GM18951 (cell line): ENCODE data around the gene MLST8.

ENCODE experiments used
- POLR2A ChIP-seq: IDR thresholded peaks from 4 replicates; pipeline ENCODE4 v1.6.1; 2011; ENCODE audit warnings: mild to moderate bottlenecking; ENCODE audit not compliant: insufficient read length, insufficient read depth; ENCODE audit errors: extremely low read depth
- in situ Hi-C: fragments of 300-500 bp; cut with MboI; formaldehyde crosslinking; loops from one replicate; pipeline ENCODE4 v1.12.0; 2022; ENCODE audit warnings: low sequenced_read_pairs, mixed read lengths, inconsistent platforms; ENCODE audit not compliant: unreplicated experiment

The MLST8 gene

DNA sequence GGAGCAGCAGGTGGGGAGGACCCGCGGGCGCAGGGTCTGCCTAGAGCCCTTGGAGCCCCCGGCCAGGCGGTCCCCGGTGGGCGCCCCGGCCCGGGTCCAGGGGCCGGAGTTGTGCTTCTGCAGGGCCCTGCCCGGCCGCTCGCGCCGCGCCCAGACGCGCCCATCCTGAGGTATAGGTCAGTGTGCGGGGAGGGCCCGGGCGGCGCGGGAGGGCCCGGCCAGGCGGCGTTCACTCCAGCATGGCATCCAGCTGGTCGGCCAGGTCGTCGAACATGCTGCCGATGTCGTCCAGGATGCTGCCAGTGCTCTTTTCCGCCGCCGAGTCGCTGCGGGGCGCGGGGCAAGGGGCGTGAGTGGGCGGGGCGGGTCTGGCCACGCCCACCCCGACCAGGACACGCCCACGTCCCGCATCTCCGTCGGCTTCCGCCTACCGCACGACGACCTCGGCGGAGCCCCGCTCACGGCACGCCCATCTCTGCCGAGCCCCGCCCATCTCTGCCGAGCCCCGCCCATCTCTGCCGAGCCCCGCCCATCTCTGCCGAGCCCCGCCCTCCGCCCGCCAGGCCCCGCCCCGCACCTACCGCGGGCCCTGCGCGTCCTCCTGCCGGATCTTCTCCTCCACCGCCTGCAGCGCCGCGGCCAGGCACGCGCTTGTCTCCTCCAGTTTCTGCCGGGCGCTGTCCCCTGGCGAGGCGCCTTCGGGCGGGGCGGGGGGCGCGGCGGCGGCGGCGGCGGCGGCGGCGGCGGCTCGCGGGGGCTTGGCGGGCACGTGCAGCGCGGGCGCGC is 26.7 kb upstream of the MLST8 start:
- no peak for TF ChIP-seq POLR2A
- in situ Hi-C loops: no loop called here

DNA sequence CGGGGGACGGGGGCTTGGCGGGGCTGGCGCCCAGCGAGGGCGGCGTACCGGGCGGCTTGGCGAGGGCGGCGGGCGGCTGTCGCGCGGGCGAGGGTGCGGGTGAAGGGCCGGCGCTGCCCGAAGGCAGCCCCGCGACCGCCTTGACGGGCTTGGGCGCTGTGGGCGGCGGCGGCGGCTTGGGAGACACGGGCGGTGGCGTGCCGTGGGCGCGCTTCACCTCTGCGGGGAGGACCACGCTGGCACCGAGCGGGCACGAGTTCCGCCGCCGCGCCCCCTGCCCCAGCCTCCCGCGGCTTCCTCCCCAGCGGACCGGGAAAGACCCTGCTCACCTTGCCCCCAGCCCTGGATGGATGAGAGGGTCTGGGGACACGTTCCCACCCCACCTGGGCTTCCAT is 26.1 kb upstream of the MLST8 start:
- in situ Hi-C loops: no loop called here
- no peak for TF ChIP-seq POLR2A

DNA sequence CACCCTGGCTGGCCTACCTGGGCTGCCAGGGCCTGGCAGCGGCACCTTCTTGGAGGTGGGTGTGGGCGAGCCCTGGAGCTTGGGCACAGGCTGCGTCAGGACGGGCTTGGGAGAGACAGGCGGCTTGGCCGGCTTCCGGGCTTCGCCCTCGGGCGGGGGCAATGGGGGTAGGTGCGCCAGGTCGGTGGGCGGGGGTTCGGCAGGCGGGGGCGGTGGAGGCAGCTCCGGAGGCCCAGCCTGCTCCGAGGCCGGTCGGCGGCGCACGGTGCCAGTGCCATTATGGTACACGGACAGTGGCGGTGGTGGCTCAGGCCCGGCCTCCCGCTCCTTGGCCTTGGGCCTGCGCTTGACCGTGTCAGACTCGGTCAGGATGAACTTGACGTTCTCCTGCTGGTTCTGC is 25.7 kb upstream of the MLST8 start:
- no peak for TF ChIP-seq POLR2A
- in situ Hi-C loops: no loop called here

DNA sequence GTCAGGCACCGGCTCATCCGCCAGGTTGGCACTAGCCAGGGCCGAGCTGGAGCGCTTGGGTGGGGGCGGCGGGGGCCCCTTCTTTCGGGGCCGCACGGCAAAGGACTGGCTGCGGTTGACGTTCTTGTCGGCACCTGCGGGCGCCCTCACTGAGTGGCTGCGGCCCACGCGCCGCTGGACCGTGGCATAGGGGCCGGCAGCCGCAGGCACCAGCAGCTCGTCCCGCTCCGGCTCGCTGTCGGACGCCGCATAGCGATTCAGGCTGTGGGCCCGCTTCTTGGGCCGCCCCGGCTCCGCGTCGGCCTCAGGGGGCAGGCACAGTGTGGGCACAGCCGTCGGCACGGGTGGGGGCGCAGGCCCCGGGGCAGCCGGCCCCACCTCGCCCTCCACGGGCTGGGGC is 24.8 kb upstream of the MLST8 start:
- no peak for TF ChIP-seq POLR2A
- in situ Hi-C loops: no loop called here

DNA sequence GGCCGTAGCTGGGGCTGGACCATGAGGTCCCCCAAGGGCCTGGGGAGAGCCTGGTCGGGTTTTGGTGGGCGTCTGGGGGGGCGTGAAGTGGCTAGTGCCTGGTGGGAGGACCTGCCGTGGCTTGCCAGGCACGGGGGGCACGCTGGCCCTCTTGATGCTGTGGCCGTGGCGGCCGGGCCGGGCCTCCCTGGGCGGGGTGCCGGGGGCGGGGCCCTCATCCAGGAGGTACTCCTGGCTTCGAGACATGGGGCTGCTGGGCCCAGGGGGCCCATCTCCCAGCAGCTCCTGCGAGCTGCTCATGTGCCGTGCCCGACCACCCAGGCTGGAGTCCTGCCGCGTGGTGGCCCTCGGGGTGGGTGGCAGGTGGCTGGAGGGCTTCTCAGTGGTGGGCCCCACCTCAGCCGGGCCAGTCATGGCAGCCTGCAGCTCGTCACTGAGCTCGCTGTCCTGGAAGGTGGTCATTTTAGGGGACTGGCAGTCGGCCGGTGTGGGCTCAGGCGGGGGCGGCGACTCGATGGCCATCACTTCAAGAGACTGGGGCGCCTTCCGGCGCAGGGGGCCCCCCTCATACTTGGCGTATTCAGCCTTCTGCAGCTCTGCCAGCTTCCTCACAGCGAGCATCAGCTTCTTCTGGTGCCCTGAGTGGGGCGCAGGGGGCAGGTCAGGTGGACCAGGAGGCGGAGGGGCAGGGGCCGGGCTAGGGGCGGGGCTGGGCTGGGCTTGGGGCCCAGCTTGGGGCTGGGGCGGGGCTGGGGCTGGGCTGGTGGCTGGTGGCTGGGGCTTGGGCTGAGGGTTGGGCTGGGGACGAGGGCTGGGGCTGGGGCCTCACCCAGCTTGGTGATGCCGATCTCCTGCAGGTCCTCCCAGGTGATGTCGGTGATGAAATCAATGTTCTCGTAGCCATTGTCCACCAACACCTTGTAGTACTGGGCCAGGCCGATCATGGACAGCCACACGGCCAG is 24.0 kb upstream of the MLST8 start:
- in situ Hi-C loops: no loop called here

DNA sequence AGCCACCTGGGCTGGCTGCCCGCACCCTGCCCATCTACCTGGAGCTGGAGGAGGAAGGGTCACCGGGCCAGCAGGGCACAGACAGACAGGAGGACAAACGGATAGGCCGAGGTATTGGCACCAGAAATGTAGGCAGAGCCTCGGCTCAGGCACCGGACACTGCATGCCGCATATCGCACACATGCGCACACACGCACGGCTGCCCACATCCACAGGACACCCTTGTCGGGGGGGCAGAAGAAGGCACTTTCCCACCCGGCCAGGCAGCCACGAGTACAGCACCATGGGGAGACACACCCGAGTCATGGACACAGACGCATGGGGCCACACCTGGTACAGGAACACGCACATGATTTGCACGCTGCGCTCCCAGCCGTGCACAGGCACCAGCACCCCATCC is 23.3 kb upstream of the MLST8 start:
- in situ Hi-C loops: no loop called here
- no peak for TF ChIP-seq POLR2A

More for the DNA sequence above, 24.0 kb upstream of the MLST8 start:
- no peak for TF ChIP-seq POLR2A

DNA sequence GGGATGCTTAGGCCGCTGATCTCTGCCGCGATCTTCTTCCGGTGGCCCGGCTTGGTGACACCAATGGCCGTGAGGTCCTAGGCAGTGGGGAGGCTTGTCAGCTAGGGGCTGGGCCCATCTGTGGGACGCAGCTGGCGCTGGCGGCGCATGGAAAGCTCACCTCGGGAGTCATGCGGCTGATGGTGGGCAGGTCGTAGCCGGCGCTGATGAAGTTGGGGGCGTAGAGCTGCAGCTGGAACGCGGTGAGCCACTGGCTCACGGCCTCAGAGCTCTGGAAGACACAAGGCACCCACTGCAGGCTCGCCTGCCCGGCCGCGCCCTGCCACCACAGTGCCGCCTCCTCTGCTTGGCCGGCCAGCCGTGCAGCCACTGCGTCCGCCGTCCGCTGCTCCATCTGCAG is 21.6 kb upstream of the MLST8 start:
- TF ChIP-seq POLR2A: no peak
- in situ Hi-C loops: no loop called here

DNA sequence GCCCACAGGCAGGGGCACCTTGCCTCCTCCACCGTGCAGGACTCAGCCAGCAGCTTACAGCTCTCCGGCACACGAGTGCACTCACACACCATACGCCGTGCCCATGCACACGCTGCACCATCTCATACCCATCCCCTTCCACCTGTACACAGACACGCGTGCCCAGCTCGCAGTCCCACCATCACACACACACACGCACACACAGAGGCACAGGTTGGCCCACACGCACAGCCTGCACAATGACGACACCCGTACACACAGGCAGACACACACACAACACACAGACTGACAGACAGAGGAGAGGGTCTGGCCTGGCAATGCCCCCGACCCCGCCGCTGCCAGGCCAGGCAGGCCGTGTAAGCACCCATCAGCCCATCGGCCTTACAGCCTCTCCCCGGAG is 20.9 kb upstream of the MLST8 start:
- no peak for TF ChIP-seq POLR2A
- in situ Hi-C loops: no loop called here

DNA sequence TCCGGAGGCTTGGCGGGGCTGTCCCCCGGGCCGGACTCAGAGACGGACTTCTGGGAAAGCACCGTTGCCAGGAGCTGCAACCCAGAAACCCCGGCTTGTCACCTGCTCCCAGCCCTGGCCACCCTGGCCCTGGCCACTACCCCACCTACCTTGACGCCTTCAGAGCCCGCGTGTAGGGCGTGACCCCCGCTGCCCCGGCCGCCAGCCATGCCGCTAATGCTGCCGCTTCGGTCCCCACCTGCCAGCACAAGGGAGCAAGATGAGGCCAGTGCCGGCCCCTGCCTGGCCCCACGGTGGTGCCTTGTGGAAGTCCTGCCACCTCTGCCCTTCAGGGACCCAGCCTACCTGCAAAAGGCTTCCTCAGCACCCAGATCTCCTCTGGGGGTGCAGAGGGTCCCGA is 20.3 kb upstream of the MLST8 start:
- no peak for TF ChIP-seq POLR2A
- in situ Hi-C loops: no loop called here

DNA sequence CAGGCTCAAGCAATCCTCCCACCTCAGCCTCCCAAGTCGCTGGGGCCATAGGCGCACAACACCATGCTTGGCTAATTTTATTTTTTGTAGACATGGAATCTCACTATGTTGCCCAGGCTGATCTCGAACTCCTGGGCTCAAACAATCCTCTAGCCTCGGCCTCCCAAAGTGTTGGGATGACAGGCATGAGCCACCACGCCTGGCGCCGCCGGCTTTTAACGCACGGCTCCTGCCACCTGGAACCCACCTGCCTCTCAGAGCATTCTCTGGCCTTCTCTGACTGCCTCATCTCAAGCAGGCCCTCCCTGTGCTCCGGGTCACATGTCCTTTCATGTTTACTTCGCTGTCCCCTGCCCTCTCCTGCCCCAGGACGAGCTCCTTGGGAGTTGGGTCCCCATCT is 19.2 kb upstream of the MLST8 start:
- in situ Hi-C loops: no loop called here
- TF ChIP-seq POLR2A: no peak

DNA sequence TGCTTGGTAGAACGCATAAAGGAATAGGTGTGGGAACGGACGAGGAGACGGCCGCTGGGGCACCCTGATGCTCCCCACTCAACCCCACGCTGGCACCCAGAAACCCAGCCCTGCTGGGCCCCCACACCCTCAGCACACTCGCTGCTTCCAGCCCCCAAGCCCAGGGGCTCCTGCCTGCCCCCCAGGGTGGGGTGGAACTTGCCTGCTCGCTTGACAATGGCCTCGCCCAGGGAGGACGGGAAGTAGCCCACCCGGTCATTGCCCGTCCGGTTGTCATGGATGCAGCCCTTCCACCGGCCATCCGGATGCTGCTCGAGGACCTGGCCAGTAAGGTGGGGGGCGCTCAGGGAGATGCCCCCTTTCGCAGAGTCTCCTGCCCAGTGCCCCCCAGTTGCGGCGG is 18.7 kb upstream of the MLST8 start:
- no peak for TF ChIP-seq POLR2A
- in situ Hi-C loops: no loop called here

DNA sequence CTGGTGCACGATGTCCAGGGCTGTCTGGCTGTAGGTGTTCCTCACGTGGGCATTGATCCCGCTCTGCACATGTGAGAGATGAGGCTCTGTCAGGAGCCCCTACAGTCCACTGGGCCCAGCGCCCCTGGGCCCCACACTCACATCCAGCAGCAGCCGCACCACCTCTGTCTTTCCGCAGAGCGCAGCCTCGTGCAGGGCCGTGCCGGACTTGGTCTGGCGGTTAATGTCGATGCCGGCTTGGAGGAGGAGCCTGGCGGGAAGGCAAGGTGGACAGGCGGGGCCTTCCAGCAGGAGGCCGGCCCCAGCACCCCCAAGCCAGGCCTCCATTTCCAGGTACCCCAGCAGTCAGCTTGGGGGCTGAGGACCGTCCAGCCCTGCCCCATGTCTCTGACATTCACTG is 18.0 kb upstream of the MLST8 start:
- in situ Hi-C loops: no loop called here
- TF ChIP-seq POLR2A: no peak

DNA sequence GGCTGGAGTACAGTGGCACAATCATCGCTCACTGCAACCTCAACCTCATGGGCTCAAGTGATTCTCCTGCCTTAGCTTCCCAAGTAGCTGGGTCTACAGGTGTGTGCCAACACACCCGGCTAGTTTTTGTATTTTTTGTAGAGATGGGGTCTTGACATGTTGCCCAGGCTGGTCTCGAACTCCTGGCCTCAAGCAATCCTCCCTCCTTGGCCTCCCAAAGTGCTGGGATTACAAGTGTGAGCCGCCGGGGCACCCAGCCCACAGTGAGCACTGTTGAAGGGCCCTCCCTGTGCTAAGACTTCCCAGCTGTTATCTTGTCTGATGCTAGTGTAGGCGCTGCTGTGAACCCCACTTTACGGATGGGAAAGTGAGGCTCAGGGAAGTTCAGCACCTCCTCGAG is 16.9 kb upstream of the MLST8 start:
- in situ Hi-C loops: no loop called here
- no peak for TF ChIP-seq POLR2A
